GM11168 (cell line): ENCODE data around the gene NHLRC4.

ENCODE experiments used
- in situ Hi-C: fragments of 300-500 bp; cut with MboI; formaldehyde crosslinking; loops from one replicate; pipeline ENCODE4 v1.12.0; 2022; ENCODE audit warnings: low sequenced_read_pairs; ENCODE audit not compliant: unreplicated experiment

The NHLRC4 gene

GRCh38 chr16:580946-581498, 14.2 kb downstream of the NHLRC4 start:
- in situ Hi-C loops, result no loop called here

- in situ Hi-C loops, result no loop called here
Measured at GRCh38 chr16:582218-582613, 15.4 kb downstream of the NHLRC4 start.

- in situ Hi-C loops, result no loop called here
Measured at GRCh38 chr16:582614-583331, 16.0 kb downstream of the NHLRC4 start.

- in situ Hi-C loops, result no loop called here
Measured at GRCh38 chr16:583470-583814, 16.6 kb downstream of the NHLRC4 start.

GRCh38 chr16:583815-584591, 17.2 kb downstream of the NHLRC4 start:
- in situ Hi-C loops, result no loop called here

GRCh38 chr16:585351-585750, 18.5 kb downstream of the NHLRC4 start:
- in situ Hi-C loops, result no loop called here

GRCh38 chr16:586047-586644, 19.3 kb downstream of the NHLRC4 start:
- in situ Hi-C loops, result no loop called here

- in situ Hi-C loops, result no loop called here
Measured at GRCh38 chr16:586645-587590, 20.1 kb downstream of the NHLRC4 start.

GRCh38 chr16:588639-588888, 21.8 kb downstream of the NHLRC4 start:
- in situ Hi-C loops, result no loop called here

- in situ Hi-C loops, result no loop called here
Measured at GRCh38 chr16:588889-589657, 22.3 kb downstream of the NHLRC4 start.

- in situ Hi-C loops, result no loop called here
Measured at GRCh38 chr16:589658-590187, 22.9 kb downstream of the NHLRC4 start, which contains the start of gene RAB40C. Gene RAB40C (plus strand): TSS chr16:590066. CDS start chr16:590292, 226 bp downstream.

- in situ Hi-C loops, result no loop called here
Measured at GRCh38 chr16:590188-590814, 23.5 kb downstream of the NHLRC4 start.

- in situ Hi-C loops, result no loop called here
Measured at GRCh38 chr16:590815-591200, 24.0 kb downstream of the NHLRC4 start.

- in situ Hi-C loops, result no loop called here
Measured at GRCh38 chr16:591231-591630, 24.4 kb downstream of the NHLRC4 start.

GRCh38 chr16:591892-592517, 25.2 kb downstream of the NHLRC4 start:
- in situ Hi-C loops, result no loop called here

GRCh38 chr16:592518-593306, 25.9 kb downstream of the NHLRC4 start:
- in situ Hi-C loops, result no loop called here

GRCh38 chr16:593406-593805, 26.6 kb downstream of the NHLRC4 start:
- in situ Hi-C loops, result no loop called here

GRCh38 chr16:593807-594206, 27.0 kb downstream of the NHLRC4 start:
- in situ Hi-C loops, result no loop called here
